SK-N-MC (cell line): ENCODE measurements around the gene CDKN1A.

ENCODE experiments used
- EZH2 ChIP-seq: fragments of 200-600 bp; sonication (generic); IDR thresholded peaks from one replicate; pipeline ENCODE4 v1.6.1; 2017; ENCODE audit warnings: antibody characterized with exemption
- FOXP2 ChIP-seq: optimal IDR thresholded peaks from 2 replicates; pipeline ENCODE3; 2011; ENCODE audit warnings: mild to moderate bottlenecking, moderate library complexity; ENCODE audit not compliant: insufficient read depth; ENCODE audit errors: extremely low read length, control extremely low read depth
- POLR2AphosphoS5 ChIP-seq: IDR thresholded peaks from 2 replicates; pipeline ENCODE4 v1.6.1; 2012; ENCODE audit warnings: mild to moderate bottlenecking, low read depth, low read length, borderline replicate concordance

GRCh38 chr6:36629784-36630183, 48.7 kb upstream of the CDKN1A start:
- TF ChIP-seq POLR2AphosphoS5 (no peak), EZH2 (no peak), FOXP2 (no peak)
